ENCODE data around the gene KLHL3. TPM values are rescaled to one million over a fixed set of nuclear protein-coding genes. Genes with fewer than 3 reads are reported as not detected.

Gene KLHL3
- total RNA-seq, 4 donors from 2014 or later = 1.0 to 3.0 (median 2.1) TPM

DNA sequence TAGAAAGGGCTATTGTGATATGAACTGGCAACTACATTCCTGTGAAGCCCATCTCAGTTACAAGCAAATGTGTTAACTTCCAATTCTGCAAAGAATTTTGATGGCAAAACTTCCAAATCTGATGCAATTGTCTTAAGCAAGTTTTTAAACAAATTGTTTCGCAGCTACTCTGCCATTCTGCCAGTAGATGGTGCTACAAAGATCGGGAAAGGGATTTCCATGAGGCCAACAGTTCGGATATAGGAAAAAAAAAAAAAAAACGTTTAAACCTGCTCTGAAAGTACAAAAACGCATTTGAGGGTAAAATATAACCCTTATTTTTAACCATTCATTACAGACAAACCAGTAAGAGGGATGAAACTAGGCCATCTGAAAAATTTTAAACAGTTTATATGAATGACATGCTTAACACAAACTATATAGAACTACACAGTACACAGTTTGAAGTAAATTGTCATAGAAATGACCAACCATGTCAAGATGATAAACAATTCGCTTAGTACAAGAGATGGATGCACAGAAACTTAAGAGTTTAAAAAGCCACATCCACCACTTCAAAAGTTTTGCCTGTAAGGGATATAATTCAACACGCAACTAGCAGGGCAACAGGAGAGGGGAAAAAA is 16.1 kb upstream of the KLHL3 start:
- no peak for DNase-seq (ENCODE audit: low spot score in 2 of 2)

DNA sequence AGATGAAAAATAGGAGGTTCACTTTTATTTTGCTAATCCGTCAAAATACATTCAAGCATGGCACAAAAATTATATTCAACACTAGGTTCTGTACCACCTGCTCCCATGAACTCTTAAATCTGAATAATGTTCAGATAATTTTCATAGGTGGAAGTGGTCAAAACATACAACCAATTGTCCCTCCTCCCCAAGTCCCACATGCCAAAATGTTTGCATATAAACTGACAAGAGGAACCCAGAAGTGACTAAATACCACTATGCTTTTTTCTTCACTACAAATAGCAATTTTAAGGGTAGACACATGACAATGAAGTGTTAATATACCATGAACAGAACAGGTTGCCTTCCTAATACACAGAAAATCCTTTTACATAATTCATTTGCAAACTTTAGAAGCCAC is 14.5 kb upstream of the KLHL3 start:
- 73 to 75% methylated on average over 1 of the region's 1 CpG for WGBS, 2 donors
- TF ChIP-seq, protein P1, sequence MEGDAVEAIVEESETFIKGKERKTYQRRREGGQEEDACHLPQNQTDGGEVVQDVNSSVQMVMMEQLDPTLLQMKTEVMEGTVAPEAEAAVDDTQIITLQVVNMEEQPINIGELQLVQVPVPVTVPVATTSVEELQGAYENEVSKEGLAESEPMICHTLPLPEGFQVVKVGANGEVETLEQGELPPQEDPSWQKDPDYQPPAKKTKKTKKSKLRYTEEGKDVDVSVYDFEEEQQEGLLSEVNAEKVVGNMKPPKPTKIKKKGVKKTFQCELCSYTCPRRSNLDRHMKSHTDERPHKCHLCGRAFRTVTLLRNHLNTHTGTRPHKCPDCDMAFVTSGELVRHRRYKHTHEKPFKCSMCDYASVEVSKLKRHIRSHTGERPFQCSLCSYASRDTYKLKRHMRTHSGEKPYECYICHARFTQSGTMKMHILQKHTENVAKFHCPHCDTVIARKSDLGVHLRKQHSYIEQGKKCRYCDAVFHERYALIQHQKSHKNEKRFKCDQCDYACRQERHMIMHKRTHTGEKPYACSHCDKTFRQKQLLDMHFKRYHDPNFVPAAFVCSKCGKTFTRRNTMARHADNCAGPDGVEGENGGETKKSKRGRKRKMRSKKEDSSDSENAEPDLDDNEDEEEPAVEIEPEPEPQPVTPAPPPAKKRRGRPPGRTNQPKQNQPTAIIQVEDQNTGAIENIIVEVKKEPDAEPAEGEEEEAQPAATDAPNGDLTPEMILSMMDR (IDR thresholded peaks at IDR 0.05) = no peak
- TF ChIP-seq POLR2A (IDR thresholded peaks at IDR 0.05) = no peak
- intact Hi-C loops (cut with DNase I; ENCODE audit: low total_unique reads) = no loop called here
- H3K4me3 ChIP-seq (ENCODE audit: low read depth, poor library complexity, severe bottlenecking) = no peak overlapping the region
- no peak for DNase-seq (ENCODE audit: low spot score in 2 of 2)

More for the DNA sequence above, 16.1 kb upstream of the KLHL3 start:
- no peak for TF ChIP-seq POLR2A (IDR thresholded peaks at IDR 0.05)
- TF ChIP-seq, protein P1 (IDR thresholded peaks at IDR 0.05) = no peak
- no peak overlapping the region for H3K4me3 ChIP-seq (ENCODE audit: low read depth, poor library complexity, severe bottlenecking)
- intact Hi-C loops (cut with DNase I; ENCODE audit: low total_unique reads) = no loop called here
- 2% methylated on average over 7 of the region's 7 CpGs for WGBS, 2 donors

- H3K4me3 ChIP-seq (ENCODE audit: low read depth, poor library complexity, severe bottlenecking) = no peak overlapping the region
- WGBS, 2 donors = 96 to 98% methylated on average over 2 of the region's 2 CpGs
- intact Hi-C loops (cut with DNase I; ENCODE audit: low total_unique reads) = loop anchor here (10.0 kb wide), 1 partner anchor 113 kb away; no protein-coding TSS in a partner anchor
- DNase-seq (ENCODE audit: low spot score in 2 of 2) = no peak
- TF ChIP-seq POLR2A (IDR thresholded peaks at IDR 0.05) = no peak
- TF ChIP-seq, protein P1 (IDR thresholded peaks at IDR 0.05) = no peak
These were observed 12.0 kb upstream of the KLHL3 start for GRCh38 chr5:137747848-137748247.

- TF ChIP-seq, protein P1 (IDR thresholded peaks at IDR 0.05) = no peak
- TF ChIP-seq POLR2A (IDR thresholded peaks at IDR 0.05) = no peak
- intact Hi-C loops (cut with DNase I; ENCODE audit: low total_unique reads) = loop anchor here (2.0 to 10.0 kb wide), 2 partner anchors 82 to 108 kb away; no protein-coding TSS in a partner anchor
- peak in 1 of 2 donors; percentile 43 for DNase-seq (ENCODE audit: low spot score in 2 of 2)
- WGBS, 2 donors = 69 to 73% methylated on average over 4 of the region's 4 CpGs
- no peak overlapping the region for H3K4me3 ChIP-seq (ENCODE audit: low read depth, poor library complexity, severe bottlenecking)
These were observed 7.2 kb upstream of the KLHL3 start for GRCh38 chr5:137743031-137743640.

DNA sequence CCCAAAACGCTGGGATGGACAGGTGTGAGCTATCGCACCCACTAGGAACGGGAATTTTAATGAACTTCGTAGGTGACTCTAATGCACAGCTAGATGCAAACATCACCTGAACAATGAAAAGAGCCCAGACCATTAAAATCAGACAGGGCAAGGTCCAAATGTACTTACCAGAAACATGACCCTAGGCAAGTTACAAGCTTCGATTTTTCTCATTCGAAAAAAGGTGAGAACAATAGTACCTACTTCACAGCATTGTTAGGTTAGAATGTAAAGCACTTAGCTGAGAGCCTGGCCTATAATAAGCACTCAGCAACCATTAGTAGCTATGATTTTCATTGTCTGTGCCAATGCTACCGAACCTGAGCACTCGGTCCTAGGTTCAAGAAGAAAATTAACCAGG is 5.8 kb upstream of the KLHL3 start:
- DNase-seq (ENCODE audit: low spot score in 2 of 2) = no peak
- H3K4me3 ChIP-seq (ENCODE audit: low read depth, poor library complexity, severe bottlenecking) = no peak overlapping the region
- TF ChIP-seq POLR2A (IDR thresholded peaks at IDR 0.05) = no peak
- TF ChIP-seq, protein P1 (IDR thresholded peaks at IDR 0.05) = no peak
- intact Hi-C loops (cut with DNase I; ENCODE audit: low total_unique reads) = loop anchor here (2.0 to 10.0 kb wide), 2 partner anchors 81 to 107 kb away; no protein-coding TSS in a partner anchor
- WGBS, 2 donors = 87 to 88% methylated on average over 8 of the region's 8 CpGs
